ENCODE data around the gene LCOR.
"Not testable (repeated sequence)": the region's sequence is repeated elsewhere in the genome, so short reads cannot be mapped to it uniquely, and the experiment has no call there.

LCOR gene

GRCh38 chr10:96840841-96841518, 8.9 kb downstream of the LCOR start:
- no peak for DNase-seq

- no peak for DNase-seq
These were observed 11.0 kb downstream of the LCOR start for GRCh38 chr10:96842896-96843723.

GRCh38 chr10:96843823-96844222, 11.7 kb downstream of the LCOR start:
- DNase-seq, result no peak

DNA sequence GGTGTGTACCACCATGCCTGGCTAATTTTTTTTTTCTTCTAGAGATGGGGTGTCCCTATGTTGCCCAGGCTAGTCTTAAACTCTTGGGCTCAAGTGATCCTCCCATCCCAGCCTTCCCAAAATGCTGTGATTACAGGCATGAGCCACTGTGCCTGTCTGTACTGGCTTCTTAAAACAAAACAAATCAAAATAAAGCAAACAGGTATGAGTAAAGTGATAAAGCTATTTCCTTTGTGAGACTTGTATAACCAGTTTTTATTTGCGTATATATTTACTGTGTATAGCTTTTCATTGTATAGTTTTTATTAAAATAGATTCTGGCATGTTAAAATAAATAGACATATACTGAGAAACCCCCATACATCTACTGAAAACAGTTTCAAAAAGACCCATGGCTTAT, 14.3 kb downstream of the LCOR start:
- DNase-seq, result no peak

DNA sequence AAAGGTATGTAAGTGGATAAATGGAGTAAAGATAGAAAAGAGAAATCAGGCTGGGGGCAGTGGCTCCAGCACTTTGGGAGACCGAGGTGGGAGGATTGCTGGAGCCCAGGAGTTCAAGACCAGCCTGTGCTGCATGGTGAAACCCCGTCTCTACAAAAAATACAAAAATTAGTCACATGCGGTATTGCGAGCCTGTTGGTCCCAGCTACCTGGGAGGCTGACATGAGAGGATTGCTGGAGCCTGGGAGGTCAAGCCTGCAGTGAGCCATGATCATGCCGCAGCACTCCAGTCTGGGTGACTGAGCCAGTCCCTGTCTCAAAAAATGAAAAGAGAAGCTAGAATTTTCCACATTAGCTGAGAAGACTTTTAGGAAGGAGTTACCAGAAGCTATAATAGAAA, 14.8 kb downstream of the LCOR start:
- no peak for DNase-seq

DNA sequence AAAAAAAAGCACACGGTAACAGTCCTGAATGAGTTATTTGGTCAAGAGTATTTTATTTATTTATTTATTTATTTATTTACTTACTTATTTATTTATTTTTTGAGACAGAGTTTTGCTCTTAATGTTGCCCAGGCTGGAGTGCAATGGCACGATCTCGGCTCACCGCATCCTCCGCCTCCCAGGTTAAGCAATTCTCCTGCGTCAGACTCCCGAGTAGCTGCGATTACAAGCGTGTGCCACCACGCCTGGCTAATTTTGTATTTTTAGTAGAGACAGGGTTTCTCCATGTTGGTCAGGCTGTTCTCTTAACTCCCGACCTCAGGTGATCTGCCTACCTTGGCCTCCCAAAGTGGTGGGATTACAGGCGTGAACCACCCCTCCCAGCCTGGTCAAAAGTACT, 15.3 kb downstream of the LCOR start:
- not testable (repeated sequence) for DNase-seq

DNA sequence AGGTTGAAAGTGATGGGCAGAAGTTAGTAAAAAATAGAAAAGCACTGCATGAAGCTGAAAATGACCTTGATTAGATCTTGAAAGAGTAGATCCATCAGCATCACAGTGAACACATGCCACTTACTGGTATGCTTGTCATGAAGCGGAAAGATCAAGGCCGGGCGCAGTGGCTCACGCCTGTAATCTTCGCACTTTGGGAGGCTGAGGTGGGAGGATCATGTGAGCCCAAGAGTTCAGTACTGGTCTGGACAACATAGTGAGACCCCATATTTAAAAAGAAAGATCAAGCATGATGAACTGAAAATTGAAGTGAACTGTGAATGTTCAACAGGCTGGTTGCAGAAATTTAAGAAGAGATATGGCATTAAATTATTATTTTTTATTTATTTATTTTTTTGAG, 18.0 kb downstream of the LCOR start:
- no peak for DNase-seq

DNA sequence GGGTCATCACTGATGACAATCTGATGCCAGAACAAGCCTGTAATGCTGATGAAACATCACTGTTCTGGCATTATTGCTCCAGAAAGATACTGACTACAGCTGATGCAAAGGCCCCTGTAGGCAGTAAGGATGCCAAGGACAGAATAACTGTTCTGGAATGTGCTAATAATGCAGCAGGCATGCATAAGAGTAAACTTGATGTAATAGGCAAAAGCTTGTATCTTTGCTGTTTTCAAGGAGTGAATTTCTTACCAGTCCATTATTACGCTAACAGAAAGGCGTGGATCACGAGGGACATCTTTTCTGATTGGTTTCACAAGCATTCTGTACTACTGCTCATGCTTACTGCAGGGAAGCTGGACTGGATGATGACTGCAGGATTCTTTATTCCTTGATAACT, 18.7 kb downstream of the LCOR start:
- no peak for DNase-seq

DNA sequence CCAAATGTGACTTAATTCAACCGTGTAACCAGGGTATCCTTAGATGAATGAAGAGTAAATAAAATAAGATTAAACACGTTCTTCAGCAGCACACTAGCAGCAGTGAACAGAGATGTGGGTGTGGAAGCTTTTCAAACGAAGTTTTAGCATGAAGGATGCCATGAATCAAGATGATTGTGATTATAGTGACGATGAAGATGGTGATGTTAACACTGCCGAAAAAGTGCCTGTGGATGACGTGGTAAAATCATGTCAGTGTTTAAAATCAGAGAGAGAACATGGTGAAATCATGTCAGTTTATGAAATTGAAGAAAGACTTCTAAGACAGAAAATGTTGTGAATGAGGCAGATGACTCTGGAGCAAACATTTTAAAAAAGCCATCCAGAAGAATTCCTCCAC, 19.2 kb downstream of the LCOR start:
- no peak for DNase-seq

DNA sequence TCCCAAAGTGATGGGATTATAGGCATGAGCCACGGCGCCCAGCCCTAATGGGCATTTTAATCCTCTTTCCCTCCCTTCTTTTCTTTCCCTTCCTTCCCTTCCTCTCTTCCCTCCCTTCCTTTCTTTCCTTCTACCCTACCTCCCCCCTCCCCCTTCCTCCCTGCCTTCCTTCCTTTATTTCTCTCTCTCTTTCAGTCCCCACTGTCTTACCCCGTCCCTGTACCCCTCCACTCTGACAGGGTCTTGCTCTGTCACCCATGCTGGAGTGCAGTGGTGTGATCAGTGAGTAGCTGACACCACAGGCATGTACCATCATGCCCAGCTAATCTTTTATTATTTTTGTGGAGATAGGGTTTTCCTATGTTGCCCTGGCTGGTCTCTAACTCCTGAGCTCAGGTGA, 24.2 kb downstream of the LCOR start:
- DNase-seq, result no peak

DNA sequence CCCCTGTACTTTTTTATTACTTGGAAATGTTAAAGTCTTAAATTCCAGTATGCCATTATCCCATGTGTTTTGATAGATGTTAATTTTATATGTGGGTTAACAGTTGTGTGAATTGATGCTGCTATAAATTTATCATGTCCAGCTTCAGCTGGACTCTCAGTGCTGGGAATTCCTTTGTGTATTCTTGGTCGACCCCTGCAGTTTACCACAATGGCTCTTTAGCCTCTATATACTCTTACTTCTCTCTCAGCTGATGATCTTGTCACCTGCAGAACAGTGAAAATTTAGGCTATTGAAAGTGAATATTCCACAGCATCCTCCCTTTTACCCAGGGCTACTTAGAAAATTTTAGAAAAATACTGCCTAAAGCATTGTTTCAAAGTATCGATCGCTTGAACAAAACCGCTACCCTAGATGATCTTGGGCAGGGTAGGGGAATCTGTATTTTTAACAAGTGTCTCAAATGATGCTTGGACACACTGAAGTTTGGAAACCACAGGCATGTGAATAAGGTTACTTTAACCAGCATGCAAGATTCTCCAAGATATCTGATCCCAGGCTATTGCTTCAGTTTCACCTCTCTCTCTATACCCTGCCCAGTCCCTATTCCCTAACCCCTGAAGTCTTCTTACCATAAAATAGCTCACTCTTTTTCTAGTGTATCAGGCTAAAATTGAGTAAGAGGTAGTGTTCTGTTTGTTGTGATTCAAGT, 25.4 kb downstream of the LCOR start:
- no peak for DNase-seq

- DNase-seq, result no peak
These were observed 26.1 kb downstream of the LCOR start for GRCh38 chr10:96858038-96858705.

DNA sequence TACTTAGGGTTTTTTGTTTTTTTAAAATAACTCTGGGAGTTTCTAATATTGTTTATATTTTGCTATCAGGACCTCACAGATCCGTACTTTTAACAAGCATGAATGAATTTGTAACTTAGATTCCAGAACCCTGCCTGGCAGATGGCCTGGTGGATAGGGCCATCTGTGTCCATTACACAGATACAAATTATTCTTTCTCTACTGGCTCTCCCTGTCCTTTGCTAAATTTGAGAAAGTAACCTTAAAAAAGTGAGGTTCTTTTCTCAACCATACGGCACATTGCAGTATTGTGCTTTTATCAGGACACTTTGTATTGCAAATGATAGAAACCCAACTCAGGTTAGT, 26.6 kb downstream of the LCOR start:
- no peak for DNase-seq

DNA sequence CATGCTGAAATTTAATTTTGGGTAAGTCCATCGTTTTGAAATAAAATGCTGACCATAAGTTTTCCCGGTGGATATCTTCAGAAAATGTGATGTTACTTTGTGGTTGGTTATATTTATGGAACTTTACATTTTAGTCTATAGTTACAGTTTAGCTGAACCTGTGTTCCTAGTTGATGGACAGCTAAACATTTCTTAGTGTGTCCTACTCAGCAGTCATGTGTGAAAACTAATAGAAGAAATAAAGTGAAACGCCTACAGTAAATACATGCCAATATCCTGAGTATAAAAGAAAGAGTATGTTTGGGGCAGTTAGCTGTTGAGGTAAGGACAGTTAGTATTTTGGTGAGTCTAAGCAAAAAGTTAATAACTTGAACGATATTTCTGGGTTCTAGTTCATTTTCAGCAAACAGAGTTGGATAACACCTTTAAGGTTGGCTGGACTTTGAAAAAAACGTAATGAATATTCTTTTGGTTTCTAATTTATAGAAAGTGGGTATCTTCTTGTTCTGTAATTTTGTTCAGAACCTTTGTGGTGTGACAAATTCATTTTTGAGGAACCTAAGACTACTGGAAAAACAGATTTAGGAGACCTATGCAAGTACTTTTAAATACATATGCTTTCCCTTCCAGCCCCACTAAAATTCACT, 28.7 kb downstream of the LCOR start:
- no peak for DNase-seq

GRCh38 chr10:96863922-96864543, 31.9 kb downstream of the LCOR start:
- peak; percentile 30 for DNase-seq

- DNase-seq, result no peak
These were observed 41.0 kb downstream of the LCOR start for GRCh38 chr10:96873086-96873485.

- no peak for DNase-seq
These were observed 41.8 kb downstream of the LCOR start for GRCh38 chr10:96873756-96874467.

DNA sequence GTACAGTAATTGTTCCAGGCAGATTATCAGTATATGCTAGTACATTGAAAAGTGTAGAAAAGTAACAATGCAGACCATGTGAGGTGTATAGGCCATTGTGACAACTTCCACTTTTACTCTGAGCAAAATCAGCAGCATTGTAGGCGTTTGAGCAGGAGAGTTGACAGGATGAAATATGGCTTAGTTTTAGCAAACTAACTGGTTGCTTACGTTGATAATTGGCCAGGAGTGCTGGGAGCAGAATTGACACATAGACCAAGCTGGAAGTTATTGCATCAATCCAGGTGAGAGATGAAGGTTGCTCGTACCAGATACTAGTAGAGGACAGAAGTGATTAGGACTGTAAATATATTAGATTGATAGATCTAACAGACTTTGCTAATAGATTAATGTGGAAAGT, 46.0 kb downstream of the LCOR start:
- DNase-seq, result no peak

DNA sequence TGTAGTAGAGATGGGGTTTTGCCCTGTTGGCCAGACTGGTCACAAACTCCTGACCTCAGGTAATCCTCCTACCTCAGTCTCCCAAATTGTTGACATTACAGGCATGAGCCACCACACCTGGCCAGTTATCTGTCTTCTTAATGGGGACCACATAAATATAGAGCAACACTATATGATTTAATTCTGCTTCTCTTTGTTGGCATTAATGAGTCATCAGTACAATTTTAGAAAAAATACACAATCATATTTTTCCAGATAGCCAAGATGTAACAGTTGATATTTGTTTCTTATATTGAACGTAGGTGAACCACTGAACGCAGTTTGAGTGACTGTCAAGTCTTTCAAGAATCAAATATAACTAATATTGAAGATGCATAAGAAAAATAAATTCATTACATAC, 48.5 kb downstream of the LCOR start:
- DNase-seq, result no peak

GRCh38 chr10:96889415-96890171, 57.5 kb downstream of the LCOR start:
- no peak for DNase-seq

- DNase-seq, result no peak
These were observed 58.0 kb downstream of the LCOR start for GRCh38 chr10:96890172-96890513.
